Natural killer cell (primary cell): ENCODE data around the gene EHMT1. TPM values are rescaled to one million over a fixed set of nuclear protein-coding genes. Genes with fewer than 3 reads are reported as not detected.

Source experiments
- ATAC-seq, 3 donors: fragments of 150-1000 bp in 2 of 3; fragments of 200-7000 bp in 1 of 3; cut with Tn5 transposase; 1 replicate in 1 of 3; 2 replicates in 2 of 3; pipeline ENCODE4 v1.10.0; 2021; ENCODE audit warnings: mild to moderate bottlenecking in 2 of 3, moderate library complexity in 2 of 3
- DNase-seq, 2 donors: peaks; one replicate each; pipeline versions ENCODE4 v3.0.0 to v3.0.0-alpha.2; 2013 to 2021; ENCODE audit warnings: mixed read lengths in 1 of 2
- H3K27ac ChIP-seq: one replicate; pipeline ENCODE4 v1.5.1; 2013; ENCODE audit warnings: mild to moderate bottlenecking, low read length
- H3K27me3 ChIP-seq: one replicate; pipeline ENCODE4 v1.6.1; 2013; ENCODE audit warnings: low read length; ENCODE audit not compliant: control insufficient read depth, insufficient read depth
- H3K36me3 ChIP-seq: one replicate; pipeline ENCODE4 v1.6.1; 2013; ENCODE audit warnings: low read length; ENCODE audit not compliant: control insufficient read depth, insufficient read depth
- H3K4me1 ChIP-seq: one replicate; pipeline ENCODE4 v1.6.1; 2013; ENCODE audit warnings: low read length; ENCODE audit not compliant: control insufficient read depth, insufficient read depth
- H3K4me3 ChIP-seq: one replicate; pipeline ENCODE4 v1.5.1; 2013; ENCODE audit warnings: low read length
- H3K9me3 ChIP-seq: one replicate; pipeline ENCODE4 v1.6.1; 2013; ENCODE audit warnings: low read length; ENCODE audit not compliant: control insufficient read depth, insufficient read depth
- H3K27ac Mint-ChIP-seq, 2 donors: one replicate each; pipeline ENCODE4 v1.8.0; 2022; ENCODE audit warnings: mild to moderate bottlenecking in 2 of 2, mixed read lengths in 2 of 2, moderate library complexity in 1 of 2
- H3K27me3 Mint-ChIP-seq, 2 donors: one replicate each; pipeline ENCODE4 v1.8.0; 2022; ENCODE audit warnings: low read depth in 2 of 2, mixed read lengths in 2 of 2
- H3K36me3 Mint-ChIP-seq: one replicate; pipeline ENCODE4 v1.8.0; 2022; ENCODE audit warnings: mixed read lengths
- H3K4me1 Mint-ChIP-seq, 2 donors: one replicate each; pipeline ENCODE4 v1.8.0; 2022; ENCODE audit warnings: mixed read lengths in 2 of 2
- H3K4me3 Mint-ChIP-seq: one replicate; pipeline ENCODE4 v1.8.0; 2022; ENCODE audit warnings: mild to moderate bottlenecking, moderate library complexity, mixed read lengths
- H3K9me3 Mint-ChIP-seq, 2 donors: one replicate each; pipeline ENCODE4 v1.8.0; 2022; ENCODE audit warnings: mixed read lengths in 2 of 2
- CTCF ChIP-seq: fragments of 200-600 bp; IDR thresholded peaks from one replicate; pipeline ENCODE4 v1.8.0; 2022; ENCODE audit warnings: antibody characterized with exemption
- WGBS: methylation state at CpG from one replicate; pipeline ENCODE4 v1.1.7; 2013; ENCODE audit warnings: missing lambda C conversion rate; ENCODE audit not compliant: insufficient coverage; 5-methylcytosine and 5-hydroxymethylcytosine counted together
- intact Hi-C: fragments of 100-400 bp; cut with micrococcal nuclease; formaldehyde crosslinking; loops from one replicate; pipeline ENCODE4 v1.14.2; 2022
- total RNA-seq, 4 donors: library from RNA; stranded (reverse); fragments of 120-200 nt in 1 of 4; gene quantifications; one replicate each; pipeline versions ENCODE4 v1.2.3 to v1.2.4, GENCODE V29; 2013 to 2022

Gene EHMT1
- total RNA-seq, 3 donors from 2014 or later (not counting 1 experiment from before 2014, with no cell fraction given): 173 to 200 (median 176) TPM

- H3K36me3 ChIP-seq: peaks cover 42% of the 10 kb centered on the region
Measured at GRCh38 chr9:137752426-137752825, 133.6 kb downstream of the EHMT1 start.

GRCh38 chr9:137753192-137753765, 134.5 kb downstream of the EHMT1 start:
- peaks cover 15% of the 10 kb centered on the region for H3K4me1 ChIP-seq
- Mint-ChIP-seq H3K9me3 (peaks cover 0 to 3% of the 10 kb centered on the region in 2 donors), H3K36me3 (peaks cover 18% of the 10 kb centered on the region), H3K27ac (no peak overlapping the region), H3K27me3 (no peaks in the 10 kb centered on the region), H3K4me3 (no peak overlapping the region), H3K4me1 (peaks cover 37 to 43% of the 10 kb centered on the region in 2 donors)
- peaks cover 46% of the 10 kb centered on the region for H3K36me3 ChIP-seq
- no peak overlapping the region for H3K4me3 ChIP-seq
- TF ChIP-seq CTCF: no peak
- intact Hi-C loops: loop anchor here (10.0 kb wide), 1 partner anchor 78 kb away; no protein-coding TSS in a partner anchor
- WGBS: 97% methylated on average over 21 of the region's 22 CpGs
- H3K9me3 ChIP-seq: no peaks in the 10 kb centered on the region
- no peak for ATAC-seq
- no peak for DNase-seq
- H3K27ac ChIP-seq: no peak overlapping the region
- H3K27me3 ChIP-seq: no peaks in the 10 kb centered on the region

More at GRCh38 chr9:137752426-137752825, 133.6 kb downstream of the EHMT1 start:
- 99% methylated on average over 13 of the region's 14 CpGs for WGBS
- H3K4me1 ChIP-seq: peaks cover 7% of the 10 kb centered on the region
- H3K27ac ChIP-seq: no peak overlapping the region
- ATAC-seq (no peak), DNase-seq (no peak)
- Mint-ChIP-seq H3K4me1 (peaks cover 28 to 34% of the 10 kb centered on the region in 2 donors), H3K36me3 (peaks cover 18% of the 10 kb centered on the region), H3K4me3 (no peak overlapping the region), H3K27me3 (no peaks in the 10 kb centered on the region), H3K9me3 (peaks cover 0 to 3% of the 10 kb centered on the region in 2 donors), H3K27ac (peak overlapping the region in 1 of 2 donors; percentile 42)
- H3K27me3 ChIP-seq: no peaks in the 10 kb centered on the region
- TF ChIP-seq CTCF: no peak
- H3K9me3 ChIP-seq: no peaks in the 10 kb centered on the region
- no peak overlapping the region for H3K4me3 ChIP-seq
- intact Hi-C loops: loop anchor here (10.0 kb wide), 1 partner anchor 78 kb away; no protein-coding TSS in a partner anchor

- no peak overlapping the region for H3K27ac ChIP-seq
- Mint-ChIP-seq H3K27ac (peak overlapping the region; percentile 58 to 85), H3K4me3 (no peak overlapping the region), H3K27me3 (no peaks in the 10 kb centered on the region), H3K36me3 (peaks cover 18% of the 10 kb centered on the region), H3K4me1 (peaks cover 45 to 58% of the 10 kb centered on the region in 2 donors), H3K9me3 (peaks cover 0 to 3% of the 10 kb centered on the region in 2 donors)
- DNase-seq (no peak), ATAC-seq (no peak)
- no peaks in the 10 kb centered on the region for H3K27me3 ChIP-seq
- H3K9me3 ChIP-seq: no peaks in the 10 kb centered on the region
- WGBS: 96% methylated on average over 6 of the region's 7 CpGs
- H3K4me3 ChIP-seq: no peak overlapping the region
- no peak for TF ChIP-seq CTCF
- peaks cover 58% of the 10 kb centered on the region for H3K36me3 ChIP-seq
- intact Hi-C loops: loop anchor here (10.0 kb wide), 1 partner anchor 81 kb away; no protein-coding TSS in a partner anchor
- peaks cover 35% of the 10 kb centered on the region for H3K4me1 ChIP-seq
Measured at GRCh38 chr9:137755261-137755927, 136.6 kb downstream of the EHMT1 start.
